Activated T-cell treated with anti-CD3 and anti-CD28 coated beads for 24 hours (primary cell): ENCODE measurements around the gene PYGL.
"Not testable (repeated sequence)": the region's sequence is repeated elsewhere in the genome, so short reads cannot be mapped to it uniquely, and the experiment has no call there.

Experiments
- DNase-seq: peaks from one replicate; pipeline ENCODE4 v3.0.0-alpha.2; 2020; ENCODE audit warnings: low read depth

PYGL gene

DNA sequence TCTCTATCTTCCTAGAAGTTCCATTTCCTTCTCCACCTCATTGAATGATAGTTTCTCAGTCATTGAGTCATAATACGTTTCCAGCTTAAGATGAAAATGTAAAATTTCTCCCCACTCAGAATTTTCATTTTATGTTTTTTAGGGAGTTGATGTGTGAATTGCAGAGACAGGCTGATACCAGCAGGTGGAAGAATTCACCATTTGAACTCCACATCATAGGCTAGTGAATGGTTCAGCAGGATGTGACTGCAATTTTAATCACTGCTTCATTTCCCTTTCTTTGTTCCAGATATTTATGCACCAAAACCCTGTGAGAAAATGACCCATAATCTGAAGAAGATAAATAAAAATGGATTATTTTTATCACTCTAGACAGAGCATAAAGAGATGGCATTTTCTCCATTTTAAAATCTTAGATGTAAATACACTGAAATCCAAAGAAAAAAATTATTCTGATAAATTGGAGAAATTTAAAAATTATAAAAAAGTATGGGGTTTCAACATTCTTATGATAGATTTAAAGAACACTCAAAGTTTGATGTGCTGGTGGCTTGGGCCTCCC lies 10.6 kb upstream of the PYGL start:
- no peak for DNase-seq

DNA sequence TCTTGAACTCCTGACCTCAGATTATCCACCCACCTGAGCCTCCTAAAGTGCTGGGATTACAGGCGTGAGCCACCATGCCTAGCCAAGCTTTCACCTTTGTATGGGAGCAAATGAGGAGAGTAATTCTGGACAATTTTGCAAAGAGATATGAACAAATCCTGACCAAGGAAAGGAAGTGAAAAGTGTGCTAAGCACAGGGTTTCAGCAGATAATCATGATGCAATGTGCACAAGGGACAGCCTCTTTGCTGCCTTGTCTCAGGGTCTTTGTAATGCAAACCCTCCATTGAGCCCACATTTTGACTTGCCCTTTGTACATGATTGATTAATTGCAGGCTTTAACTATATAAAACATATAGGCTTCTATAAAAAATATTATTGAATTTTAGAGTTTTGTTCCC lies 9.2 kb upstream of the PYGL start:
- DNase-seq = no peak

DNA sequence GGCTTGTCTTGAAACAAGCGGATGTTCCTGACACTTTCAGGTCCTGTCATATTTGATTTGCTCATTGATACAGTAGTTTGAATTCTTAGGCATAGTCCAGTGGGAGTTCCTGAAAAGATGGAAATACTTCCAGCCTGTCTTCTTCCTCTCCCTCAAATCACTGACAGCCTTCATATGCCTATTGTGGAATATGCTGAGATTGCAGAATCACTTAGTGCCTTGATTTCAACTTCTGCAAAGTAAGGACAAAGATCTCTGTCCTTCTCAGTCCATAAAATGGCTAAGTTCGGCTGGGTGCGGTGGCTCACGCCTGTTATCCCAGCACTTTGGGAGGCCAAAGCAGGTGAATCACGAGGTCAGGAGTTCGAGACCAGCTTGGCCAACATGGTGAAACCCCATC lies 6.7 kb upstream of the PYGL start:
- no peak for DNase-seq

DNA sequence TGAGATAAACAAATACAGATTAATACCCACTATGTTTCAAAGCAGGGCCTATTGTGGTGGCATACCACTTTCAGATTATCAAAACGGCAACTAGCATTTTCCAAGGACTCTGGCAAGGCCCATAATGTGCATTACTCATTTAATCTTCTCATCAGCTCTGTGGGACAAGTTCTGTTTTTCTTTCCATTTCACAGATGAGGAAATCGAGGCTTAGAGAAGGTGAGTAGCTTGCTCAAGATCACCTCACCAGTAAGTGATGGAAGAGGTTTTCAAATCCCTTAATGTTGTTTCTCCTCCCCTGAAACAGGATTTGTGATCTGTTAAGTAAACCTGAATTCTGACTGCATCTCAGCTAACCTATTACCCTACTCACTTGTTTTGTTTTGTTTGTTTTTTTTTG lies 3.9 kb upstream of the PYGL start:
- no peak for DNase-seq

DNA sequence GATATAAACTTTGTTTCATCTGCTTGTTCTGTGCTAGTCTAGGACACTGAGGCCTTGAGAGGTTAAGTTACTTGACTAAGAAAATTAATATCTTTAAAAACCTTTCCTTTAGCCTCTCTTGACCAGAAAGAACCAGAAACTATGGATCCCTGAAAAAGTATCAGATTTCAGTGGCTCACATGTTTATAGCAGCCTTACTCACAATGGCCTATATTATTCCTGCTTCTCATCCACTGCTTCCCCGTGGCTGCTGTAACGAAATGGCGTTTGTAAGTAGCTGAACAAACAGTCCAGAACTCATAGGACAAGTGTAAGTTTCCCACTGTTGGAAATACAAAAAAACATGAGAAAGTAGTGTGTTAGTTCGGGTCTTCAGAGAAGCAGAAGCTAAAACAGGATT lies 3.2 kb upstream of the PYGL start:
- no peak for DNase-seq

DNA sequence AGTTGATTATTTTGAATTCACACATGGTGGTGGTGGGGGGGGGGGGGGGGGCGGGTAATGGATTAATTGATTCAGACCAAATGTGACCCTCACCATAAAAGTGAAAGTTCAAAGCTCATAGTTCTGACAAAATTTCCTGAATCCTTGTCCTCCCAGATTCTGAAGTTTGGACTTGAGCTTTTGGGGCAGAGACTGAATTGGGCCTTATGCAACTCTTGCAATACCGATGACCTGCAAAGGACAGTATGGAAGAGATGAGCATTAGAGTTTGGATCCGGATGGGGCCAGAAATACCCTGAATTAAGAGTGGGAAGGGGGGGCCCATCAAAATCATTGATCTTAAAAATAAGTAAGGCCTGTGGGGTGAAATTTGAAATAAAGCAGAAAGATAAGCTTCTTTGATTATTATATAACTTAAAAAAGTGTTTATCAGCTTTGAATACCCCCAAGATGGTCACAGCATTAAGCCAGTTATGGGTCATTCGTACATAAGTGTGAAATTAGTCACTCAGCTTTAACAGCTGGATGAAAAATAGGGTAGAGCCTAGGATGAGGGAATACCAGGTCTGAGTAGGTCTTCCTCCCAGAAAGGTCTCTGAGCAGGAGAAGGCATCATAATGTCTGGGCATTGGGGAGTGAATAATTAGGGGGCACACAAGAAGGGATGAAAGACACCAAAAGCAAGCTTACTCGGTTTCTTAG lies 2.1 kb upstream of the PYGL start:
- no peak for DNase-seq

DNA sequence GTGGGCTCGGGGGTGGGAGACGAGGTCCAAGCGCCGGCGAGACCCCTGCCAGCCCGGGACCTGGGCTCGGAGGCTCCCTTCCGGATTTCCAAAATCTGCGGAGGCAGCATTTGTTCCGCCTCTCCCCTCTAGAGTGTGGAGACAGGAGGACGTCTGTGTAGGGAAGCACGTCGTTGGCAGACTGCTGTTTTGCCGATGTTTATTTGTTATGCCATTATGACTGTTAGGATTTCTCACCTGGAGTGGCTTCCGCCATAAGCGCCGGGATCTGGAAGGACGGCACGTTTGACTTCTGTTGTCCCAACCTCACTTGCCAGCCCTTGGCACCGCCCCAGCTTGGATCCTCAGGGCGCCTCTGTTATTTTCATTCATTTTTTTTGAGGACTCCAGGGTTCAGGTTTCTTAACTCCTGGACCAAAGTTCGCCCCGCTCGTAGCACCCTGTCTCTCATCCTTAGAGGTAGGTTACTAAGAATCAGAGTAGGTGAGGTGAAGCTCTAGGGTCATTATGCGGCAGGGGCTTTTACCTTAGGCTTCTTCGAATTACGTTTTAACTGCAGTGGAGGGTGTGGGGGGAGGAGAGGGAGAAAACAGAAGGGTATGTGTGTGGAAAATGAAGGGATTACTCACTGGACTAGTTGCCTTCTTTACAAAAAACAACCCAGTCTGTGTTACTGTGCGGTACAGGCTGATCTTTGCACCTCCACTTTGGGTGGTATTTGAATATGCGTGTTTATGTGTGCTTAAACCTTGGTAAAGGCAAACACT lies 547 bp upstream of the PYGL start:
- DNase-seq = no peak

DNA sequence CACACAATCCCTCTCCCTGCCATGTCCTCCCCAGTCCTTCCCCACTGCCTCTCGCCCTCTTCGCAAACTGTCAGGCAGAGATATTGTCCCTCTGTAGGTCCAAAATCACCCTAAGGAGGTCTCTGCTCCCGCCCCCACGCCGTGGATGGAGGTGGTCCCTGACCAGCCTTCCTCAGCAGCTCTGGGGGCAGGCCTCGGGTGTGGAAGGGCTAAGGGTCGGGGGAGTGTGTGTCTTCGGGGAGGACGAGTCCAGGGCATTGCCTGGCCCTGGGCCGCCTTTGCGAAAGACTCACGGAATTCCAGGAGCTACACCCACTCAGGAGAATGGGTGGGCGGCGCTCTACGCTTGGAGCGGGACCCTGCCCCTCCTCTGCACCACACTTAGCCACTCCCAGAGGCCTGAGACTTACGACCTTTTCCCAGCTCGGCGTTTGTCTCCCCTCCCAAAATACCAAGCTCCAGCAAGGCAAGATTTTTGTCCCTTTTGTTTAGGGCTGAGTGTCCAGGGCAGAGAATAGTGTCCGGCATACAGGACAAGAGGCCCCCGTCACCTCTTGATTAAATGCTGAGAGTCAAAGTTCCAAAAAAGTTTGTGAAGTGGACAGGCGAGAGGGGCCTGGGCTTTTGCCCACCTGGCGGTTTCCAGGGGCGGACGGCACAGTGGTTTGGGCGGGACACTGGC lies 881 bp downstream of the PYGL start:
- no peak for DNase-seq

DNA sequence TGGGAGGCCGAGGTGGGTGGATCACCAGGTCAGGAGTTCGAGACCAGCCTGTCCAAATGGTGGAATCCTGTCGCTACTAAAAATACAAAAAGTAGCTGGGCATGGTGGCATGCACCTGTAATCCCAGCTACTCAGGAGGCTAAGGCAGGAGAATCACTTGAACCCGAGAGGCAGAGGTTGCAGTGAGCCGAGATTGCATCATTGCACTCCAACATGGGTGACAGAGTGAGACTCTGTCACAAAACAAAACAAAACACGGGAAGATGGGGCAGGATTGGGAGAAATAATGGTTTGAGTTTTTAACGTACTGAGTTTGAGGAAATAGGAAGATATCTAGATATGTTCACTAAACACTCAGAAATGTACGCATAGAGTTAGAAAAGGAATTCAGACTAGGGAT lies 2.6 kb downstream of the PYGL start:
- not testable (repeated sequence) for DNase-seq

DNA sequence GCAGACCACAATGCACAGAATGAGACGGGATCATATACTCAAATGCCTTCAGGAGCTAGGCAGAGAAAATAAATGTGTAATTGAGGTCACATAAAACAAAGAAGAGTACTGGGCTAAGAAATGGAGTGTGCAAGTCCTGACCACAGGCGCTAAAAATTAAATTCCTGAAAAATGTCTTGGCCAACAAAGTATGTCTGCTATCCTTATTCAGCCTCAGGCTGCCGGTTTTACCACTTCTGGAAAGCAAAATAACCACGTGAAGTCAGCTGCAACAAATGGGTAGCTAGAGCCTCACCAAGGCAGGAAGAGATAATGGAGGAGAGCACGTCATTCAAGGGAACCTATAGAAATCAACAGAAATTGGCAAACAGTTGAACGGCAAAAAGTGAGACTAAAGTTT lies 3.1 kb downstream of the PYGL start:
- DNase-seq = no peak

DNA sequence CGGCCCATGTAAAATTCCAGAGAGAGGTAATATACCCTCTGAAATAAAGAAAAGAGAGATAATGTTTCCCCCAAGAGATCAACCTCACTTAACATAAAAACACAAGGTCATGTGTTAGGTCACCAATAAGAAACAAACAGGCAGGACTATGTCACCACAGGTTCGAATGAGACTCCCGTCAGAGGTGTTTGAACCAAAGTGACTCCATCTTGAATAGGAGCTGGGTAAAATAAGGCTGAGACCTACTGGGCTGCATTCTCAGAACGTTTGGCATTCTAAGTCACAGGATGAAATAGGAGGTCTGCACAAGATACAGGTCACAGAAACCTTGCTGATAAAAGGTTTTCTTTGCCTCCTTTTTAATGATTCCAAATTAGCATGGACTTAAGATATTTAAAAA lies 6.5 kb downstream of the PYGL start:
- no peak for DNase-seq

DNA sequence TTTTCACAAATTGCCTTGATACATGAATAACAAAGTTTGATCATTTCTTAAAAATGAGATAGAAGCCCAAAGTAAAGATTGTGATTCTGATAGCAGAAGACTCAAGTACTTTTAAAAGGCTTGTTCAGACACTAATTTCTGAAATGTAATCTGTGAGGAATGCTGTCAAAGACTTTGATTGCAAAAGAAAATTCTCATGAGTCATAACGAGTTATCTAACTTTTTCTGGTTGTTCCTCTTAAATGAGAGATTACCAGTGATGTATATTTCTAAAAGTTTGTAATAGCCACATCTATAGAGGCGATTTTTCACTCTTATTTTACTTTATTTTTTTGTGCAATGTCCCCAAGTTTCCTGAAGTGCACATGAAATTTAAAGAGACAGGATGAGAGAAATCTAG lies 7.0 kb downstream of the PYGL start:
- no peak for DNase-seq

DNA sequence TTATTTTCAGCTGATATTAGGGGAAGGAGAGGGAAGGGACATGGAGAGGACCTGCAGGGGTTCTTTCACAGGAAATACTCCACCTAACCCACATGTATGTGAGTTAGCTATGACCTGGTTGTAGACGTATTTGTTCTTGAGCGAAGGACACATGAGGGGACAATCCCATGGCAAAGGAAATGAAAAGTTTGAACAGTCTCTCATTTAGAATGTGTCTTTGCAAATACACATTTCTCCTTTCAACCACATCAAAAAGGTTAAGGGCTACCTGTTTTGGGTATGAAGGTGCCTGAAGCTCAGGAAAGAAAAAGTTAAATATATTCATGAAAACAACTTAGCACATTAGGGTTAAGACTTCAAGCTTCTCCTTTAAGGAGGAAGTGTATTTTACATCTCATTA lies 7.4 kb downstream of the PYGL start:
- no peak for DNase-seq

DNA sequence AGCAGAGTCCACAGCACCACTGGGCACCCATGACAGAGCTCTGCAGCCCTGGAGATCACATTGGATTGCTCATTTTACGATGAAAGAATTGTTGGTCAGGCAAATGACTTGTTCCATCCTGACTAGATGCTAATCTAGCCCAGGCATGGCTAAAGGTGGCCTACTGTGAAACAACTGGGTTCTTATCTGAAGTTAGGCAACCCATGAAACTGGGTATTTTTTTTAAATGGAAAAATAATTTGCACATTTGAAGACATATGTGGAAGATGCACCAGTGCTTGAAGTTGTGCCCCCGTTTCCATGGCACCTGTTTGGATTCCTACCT lies 8.3 kb downstream of the PYGL start:
- no peak for DNase-seq

DNA sequence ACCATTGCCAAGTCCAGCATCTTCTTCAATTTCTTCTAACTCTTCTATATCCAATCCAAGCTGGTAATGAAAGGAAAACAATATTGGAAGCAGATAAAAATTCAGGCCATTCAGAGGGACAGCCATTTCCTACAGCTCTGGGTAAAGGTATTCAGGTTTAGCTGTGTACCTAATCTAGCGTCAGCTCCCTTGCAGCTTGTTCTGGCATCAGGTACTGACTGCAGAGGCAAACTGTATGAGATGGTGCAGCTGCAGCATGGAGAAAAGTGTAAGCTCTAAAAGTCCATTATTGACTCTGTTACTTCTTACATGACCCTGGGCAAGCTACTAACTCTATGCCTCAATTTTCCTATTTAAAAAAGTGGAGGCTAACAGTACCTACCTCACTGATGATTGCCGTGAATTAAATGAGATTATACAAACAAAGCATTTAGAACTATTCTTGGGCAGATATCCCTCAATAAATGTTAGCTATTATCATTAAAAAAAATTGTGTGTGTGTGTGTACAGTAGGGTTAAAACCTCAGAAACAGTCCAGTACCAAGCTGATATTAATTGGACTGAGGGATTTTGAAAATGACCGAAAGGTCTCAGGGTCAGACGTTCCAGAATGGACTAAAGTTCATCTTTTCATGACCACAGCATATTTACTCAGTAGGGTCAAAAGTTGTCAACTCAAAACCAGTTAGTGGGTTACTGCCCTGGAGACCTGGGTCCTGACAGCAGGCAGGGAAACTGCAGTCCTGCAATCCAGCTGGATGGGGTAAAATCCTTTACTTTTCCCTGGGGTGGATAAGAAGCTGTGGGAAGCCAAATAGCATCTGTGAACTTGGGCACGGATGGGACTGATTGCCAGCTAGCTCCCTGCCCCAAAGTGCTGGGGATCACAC lies 8.9 kb downstream of the PYGL start:
- DNase-seq = no peak

DNA sequence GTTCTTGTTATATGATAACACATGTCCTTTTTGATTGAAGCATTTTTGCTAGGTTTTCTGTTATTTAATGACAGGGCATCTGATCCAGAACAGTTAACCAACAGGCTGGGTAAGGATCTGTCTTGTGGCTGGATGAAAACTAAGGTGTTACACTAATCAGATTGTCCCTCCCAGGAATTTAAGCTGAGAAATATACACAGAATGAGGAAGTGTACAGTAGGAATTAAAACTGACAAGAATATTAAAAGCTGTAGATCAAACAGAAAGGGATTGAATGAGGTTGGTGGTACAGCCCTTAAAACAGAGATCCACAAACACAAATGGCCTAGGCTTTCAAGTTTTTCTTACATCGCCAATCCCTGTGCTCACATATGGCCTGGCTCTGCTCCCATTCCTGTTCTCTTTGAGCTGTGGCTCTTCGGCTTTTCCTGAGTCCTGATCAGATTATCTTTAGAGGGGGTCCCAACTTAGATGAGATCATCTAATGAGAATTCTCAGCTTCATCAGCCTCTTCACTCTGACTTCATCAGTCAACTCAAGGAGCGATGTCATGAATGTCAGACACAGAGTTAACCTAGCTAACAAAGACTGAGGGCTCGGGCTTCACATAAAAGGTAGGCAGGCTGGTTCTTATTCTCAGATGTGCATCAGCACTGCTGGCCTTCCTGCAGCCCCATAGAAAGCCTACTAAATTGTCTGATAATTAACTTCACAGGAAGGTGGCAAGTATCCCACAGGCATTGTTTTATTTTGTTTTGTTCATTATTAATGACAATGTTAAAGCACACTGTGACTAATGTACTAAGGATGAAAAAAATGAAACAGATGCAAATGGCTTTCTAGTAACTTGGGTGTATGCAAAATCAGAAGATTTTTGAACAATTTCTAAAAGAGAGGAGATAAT lies 11.4 kb downstream of the PYGL start:
- no peak for DNase-seq

DNA sequence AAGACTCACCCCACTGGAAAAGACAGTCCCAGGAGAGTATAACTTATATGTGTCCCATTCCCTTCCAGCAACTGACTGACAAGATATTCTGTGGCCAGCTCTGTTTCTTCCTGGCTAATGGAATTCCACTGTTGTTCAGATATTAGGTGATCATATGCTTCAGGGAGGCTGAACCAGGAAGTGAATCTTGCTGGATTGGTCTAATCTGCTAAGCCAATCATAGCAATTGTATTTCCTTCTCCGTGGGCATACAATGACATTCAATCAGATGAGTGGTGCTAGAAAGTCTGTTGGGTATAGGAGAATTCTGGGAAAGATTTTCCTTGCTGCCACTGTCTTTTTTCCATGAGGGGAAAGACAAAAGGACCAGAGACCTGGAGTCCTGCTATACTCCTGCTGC lies 12.1 kb downstream of the PYGL start:
- no peak for DNase-seq

DNA sequence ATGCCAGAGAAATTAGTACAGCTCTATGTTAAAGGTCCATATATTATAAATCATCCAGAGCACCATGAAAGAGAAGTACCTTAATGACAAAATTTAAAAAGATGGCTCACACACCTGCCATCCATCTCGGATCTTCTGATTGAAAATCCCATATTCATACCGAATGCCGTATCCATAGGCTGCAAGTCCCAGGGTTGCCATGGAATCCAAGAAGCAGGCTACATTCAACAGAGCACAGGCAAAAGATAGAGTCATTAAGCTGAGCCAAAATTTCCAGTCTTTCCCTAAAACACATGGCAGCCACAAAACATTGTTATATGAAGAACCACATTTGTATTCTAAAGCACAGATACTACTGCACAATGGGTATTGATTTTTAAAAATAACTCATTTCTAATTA lies 12.7 kb downstream of the PYGL start:
- no peak for DNase-seq

DNA sequence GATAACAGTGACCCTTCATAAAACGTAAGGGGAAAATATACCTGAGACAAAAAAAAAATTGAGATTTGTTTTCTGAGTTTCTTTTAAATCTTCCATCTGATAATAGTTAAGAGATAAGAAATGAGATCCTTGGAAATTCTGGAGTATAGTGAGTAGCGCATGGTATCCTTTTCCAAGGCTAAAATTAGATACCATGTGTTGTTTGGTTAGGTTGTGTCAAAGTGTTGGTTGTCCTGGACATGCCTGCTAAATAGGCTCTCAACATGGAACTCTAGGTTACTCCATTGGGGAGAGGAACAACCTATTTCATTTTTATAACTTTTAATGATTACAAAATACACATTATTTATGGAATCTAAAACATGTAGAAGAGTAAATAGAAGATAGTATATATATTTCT lies 14.8 kb downstream of the PYGL start:
- no peak for DNase-seq

DNA sequence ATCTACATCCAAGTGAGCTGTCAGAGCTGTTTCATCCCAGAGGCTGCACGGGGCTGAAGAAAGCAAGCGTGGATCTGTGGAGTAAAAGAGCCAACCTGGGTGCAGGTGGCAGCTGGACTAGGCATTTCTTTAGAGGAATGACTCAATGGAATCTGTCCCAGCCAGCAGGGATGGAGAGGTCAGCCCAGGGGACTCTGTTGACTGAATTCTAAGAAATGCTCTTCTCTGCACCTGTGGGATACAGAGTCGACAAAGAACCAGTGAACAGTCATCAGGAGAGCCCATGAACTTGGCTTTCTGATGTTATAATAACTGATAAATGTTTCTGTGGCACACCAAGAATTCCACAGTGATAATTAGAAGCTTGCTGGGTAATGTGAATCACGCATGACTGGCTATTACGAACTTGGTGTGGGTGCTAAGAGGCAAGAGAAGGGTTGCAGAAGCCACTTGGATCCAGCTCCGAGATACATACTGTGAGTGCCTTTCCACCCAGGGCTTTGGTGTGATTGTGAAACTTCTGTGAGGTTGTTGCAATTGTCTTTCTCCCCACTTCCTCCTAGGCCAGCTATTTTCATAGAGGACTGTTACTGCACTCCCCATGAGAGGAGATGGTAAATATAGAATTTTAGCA lies 16.2 kb downstream of the PYGL start:
- DNase-seq = no peak
